Stimulated activated CD8-positive, alpha-beta memory T cell treated with anti-CD3 and anti-CD28 coated beads, Interleukin-7, amount 100 ng/mL, for 1 hour (primary cell): Measurements from ENCODE around the gene ETFB.
"Not testable (repeated sequence)": the region's sequence is repeated elsewhere in the genome, so short reads cannot be mapped to it uniquely, and the experiment has no call there.

Experiments
- DNase-seq, 2 donors: peaks; one replicate each; pipeline ENCODE4 v3.0.0-alpha.2; 2020; ENCODE audit warnings: low read depth in 2 of 2

Gene ETFB

DNA sequence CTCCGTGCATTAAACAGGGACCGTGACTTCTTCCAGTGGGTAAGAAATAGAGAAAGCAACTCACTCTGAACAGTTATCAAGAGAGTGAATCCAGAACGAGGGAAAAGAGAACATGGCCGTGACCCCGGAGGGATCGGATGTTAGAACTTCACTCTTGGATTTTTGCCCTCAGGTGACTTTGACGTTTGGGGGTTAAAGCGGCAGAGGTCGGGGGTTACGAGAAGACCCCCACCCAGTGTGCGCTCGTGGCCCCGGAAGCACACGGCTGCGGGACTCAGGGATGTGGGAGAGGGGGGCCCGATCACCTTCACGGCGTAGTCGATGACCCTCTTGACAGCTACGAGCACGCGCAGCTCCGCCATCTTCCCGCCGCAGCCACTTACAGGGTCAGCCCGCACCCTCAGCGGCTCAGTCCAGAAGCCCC is at the start of gene ETFB:
ETFB (minus strand) TSS at position 424 of the 424 bp plus-strand sequence; CDS start at position 362, 62 bp downstream.
- no peak for DNase-seq

DNA sequence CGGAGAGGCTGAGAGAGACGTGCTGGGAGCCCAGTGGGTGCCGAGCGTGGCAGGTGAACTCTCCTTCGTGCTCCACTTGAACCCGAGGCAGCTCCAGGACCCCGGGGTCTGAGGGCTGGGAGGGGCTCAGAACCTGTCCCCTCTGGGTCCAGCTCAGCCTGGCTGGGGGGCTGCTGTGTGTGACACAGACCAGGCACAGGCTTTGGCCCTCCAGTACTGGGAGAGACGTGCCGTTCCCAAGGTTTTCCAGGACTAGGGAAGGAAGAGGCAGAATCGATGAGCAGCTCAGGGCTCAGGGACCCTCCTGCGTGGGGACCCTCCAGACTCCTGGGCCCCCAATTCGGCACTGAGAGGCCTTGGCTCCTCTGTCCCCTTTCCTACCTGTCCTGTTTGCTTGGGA is 49.0 kb upstream of the ETFB start:
- no peak for DNase-seq

- DNase-seq: no peak
Observed at GRCh38 chr19:51410950-51411748, 45.0 kb upstream of the ETFB start.

DNA sequence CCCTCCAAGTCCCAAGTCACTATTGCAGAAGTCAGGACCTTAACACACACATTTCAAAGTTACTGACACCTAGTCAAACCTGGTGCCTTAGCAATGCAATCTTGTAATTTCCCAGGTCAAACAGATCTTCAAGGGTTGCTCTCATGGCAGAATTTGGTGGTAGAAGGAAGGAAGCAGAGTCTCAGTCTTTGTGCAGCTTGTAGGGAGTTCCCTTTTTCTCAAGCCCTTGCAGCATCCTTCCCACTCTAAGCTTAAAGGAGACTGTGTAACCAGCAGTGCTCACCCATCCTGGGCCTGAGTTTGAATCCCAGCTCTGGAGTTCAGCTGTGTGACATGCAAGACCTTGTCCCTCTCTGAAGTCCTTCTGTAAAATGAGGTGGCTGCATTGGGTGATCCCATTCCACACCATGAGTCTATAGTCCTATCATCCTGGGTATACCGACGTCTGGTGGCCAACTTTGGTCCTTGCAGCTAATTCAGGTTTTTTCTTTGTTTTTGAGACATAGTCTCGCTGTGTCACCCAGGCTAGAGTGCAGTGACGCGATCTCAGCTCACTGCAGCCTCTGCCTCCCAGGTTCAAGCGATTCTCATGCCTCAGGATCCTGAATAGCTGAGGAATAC is 41.4 kb upstream of the ETFB start:
- DNase-seq: no peak

GRCh38 chr19:51402117-51402516 is 35.9 kb upstream of the ETFB start:
- DNase-seq: no peak

DNA sequence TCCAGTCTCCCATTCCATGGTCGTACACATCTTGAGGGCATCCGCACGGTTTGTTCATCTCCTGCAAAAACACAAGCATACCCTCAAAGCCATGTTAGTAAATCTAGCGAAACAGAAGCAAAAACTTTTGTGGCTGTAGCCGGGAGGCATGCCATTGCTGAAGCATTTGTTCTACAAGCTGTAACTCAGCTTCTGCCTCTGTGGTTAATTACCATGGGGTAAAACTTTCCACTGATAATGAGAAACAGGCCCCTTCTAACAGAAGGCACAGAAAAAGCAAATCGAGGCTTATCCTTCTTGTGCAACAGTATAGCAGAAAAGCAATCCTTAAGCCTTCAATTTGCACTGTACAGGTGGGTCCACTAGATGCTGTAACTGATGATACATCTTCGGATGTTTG is 33.7 kb upstream of the ETFB start:
- not testable (repeated sequence) for DNase-seq

GRCh38 chr19:51399231-51399630 is 33.0 kb upstream of the ETFB start:
- no peak for DNase-seq

DNA sequence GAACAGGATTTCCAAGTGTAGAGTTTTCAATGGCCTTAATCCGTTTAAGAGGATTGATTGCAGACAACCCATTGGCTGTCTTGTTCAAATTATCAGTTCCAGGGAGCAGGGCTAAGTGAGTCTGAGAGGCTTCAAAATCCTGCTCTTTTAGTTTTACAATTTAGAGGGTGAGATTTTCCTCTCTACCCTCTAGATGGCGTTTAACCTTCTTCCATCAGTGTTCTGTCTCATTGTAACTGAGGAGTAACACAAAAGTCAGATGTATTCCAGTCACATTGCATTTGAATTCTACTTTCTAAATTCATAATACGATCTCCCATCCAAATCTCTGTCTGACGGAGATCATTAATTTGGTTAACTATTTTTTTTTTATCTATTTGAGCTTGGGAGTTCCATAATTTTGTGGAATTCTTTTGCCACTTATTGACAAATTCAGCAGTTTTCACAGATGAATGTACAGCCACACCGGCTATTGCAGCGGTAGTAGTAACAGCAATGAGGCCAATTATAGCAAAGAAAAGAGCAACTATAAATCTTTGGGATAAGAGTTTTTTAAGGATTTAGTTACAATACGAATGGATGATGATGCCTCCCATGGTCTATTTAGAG is 32.0 kb upstream of the ETFB start:
- DNase-seq: no peak

DNA sequence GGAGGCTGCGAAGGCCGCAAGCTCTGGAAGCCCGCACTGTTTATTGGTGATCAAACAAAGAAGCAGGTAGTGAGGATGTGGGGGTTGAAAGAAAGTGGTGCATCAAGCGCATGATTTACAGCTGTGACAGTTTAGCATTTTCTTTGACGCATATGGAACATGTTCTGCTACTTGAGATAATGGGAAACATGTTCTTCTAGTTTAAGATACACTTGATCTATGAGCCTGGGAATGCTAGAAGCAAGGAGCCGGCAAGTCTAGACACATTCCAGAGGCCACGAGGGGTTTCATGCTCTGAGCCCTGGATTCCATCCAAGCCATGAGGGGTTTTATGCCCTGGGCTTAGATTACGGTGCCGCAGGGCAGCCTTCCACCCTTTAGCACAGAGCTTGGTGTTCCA is 31.3 kb upstream of the ETFB start:
- DNase-seq: not testable (repeated sequence)

- no peak for DNase-seq
Observed at GRCh38 chr19:51396175-51396574, 30.0 kb upstream of the ETFB start.

DNA sequence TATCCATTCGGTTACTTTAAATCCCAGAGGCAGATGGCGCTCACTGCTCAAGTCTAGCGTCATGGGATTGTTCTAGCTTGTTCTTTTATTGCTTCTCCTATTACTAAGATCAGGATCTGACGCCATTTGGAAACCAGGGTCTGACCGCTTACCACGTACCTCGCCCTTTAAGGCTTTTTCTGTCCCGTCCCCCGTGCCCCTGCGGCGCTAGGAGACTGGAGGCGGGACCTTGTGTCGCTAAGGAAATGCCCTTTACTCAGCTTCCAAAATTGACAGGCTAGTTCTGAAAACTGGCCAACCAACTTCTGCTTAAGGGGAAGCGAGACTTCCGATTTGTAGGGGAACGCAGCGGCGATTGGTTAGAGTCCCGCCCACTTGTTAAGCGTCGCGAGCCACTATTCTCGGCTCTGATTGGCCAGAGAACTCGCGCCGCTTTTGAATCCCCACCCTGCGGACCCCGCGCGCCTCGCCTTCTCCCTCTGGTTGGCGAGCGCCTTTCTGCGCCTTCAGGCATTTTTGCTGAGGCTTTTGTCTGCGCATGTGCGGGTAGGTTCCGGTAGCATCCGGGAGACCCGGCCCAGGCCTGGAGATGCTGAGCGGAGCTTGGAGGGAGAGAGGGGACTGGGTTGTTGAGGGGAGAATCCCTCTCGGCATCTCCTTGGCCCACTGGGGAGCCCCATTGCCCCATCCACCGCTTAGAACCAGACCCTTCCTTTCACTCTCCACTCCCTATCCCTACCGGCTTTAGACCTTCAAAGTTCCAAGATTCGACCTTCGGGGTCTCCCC is 28.1 kb upstream of the ETFB start:
- peak; percentile 70 to 71 for DNase-seq

DNA sequence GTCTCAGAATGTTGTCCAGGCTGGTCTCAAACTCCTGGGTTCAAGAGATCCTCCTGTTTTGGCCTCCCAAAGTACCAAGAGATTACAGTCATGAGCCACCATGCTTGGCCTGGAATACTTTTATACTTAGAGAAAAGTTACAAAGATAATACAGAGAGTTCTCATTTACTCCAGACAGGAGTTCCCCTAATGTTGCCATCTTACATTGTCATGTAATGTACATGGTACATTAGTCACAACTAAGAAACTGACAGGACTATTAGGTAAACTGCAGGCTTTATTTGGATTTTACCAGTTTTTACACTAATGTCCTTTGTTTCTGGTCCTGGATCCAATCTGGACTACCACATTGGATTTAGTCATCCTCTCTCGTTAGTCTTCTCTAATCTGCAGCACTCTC is 26.5 kb upstream of the ETFB start:
- no peak for DNase-seq

DNA sequence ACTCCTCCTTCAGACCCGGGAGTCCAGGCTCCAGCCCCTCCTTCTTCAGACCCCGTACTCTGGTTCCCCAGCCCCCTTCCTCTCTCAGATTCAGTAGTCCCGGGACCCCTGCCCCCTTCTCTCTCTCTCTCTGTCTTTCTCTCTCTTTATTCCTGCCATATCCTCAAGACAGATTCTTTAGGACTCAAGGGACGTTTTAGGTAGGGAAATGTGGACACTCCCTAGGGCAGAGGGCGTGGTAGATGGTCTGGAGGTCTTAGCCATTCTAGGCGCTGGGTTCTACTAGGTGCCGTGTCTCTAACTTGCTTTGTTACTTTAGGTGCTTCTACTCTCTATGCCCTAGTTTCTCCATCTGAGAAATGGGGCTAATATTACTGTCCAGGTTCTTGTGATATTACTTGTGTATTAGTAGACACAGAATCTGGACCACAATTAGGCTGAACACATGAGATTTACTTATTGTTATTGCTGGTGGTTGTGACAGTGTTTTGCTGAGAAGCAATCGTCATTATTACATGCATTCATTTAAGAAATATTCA is 25.0 kb upstream of the ETFB start:
- no peak for DNase-seq

- DNase-seq: no peak
Observed at GRCh38 chr19:51389143-51389542, 23.0 kb upstream of the ETFB start.

- no peak for DNase-seq
Observed at GRCh38 chr19:51387924-51388389, 21.8 kb upstream of the ETFB start, which contains the start of gene LIM2. Gene LIM2, minus strand, starts transcription at chr19:51387974. Its CDS starts 531 bp downstream, at chr19:51387443.

- DNase-seq: no peak
Observed at GRCh38 chr19:51386882-51387520, 20.8 kb upstream of the ETFB start.

- no peak for DNase-seq
Observed at GRCh38 chr19:51382004-51382403, 15.8 kb upstream of the ETFB start.

DNA sequence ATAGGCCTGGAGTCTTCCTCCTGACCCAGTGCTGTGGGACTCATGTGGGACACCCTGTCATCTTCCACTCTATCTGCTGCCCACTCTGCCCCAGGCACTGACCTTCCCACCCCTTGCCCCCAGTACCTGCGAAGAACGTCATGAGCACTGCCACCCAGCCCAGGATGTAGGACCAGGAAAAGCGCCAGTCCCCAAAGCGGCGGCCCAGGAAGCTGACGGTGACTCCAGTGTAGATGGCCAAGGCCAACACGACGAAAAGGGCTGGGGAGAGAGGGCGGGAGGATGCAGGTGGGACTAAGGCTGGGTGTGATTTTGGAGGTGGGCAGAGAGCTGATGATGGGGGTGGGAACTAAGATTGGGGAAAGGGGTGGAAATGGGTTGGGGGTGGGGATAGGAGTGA is 14.2 kb upstream of the ETFB start:
- no peak for DNase-seq

DNA sequence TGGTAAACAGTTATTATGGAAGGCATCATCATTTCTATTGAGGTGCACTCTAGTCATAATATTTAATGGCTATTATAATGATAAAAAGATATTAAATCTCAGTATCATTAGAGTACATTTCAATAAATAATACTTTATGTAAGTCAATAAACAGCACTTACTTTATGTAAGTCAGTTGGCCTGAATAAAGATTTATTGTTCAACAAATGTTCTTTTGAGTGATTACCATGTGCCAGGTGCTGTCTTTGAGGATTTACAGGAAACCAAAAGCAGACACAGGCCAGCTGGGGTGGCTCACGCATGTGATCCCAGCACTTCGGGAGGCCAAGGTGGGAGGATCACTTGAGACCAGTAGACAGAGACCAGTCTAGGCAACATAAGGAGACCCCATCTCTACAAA is 11.2 kb upstream of the ETFB start:
- no peak for DNase-seq

DNA sequence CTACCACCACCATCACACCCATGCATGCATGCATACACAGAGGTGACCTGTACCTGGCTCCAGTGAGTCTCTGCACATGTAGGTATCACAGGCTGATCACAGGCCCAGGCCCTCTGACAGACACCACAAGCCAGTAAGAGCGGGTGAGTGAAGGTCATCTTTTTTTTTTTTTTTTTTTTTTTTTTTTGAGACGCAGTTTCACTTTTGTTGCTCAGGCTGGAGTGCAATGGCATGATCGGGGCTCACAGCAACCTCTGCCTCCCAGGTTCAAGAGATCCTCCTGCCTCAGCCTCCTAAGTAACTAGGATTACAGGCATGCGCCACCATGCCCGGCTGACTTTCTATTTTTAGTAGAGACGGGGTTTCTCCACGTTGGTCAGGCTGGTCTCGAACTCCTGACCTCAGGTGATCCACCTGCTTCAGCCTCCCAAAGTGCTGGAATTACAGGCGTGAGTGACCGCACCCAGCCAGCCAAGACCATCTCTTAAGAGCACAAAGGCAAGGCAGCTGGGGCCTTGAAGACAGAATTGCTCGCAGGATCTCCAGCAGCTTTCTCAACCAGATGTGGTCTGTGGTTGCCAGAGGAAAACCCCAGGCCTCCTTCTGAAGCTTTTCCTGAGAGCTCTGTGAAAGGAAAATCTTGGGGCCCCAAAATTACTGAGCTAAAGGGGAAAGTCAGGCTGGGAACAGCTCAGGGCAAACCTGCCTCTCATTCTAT is 9.5 kb upstream of the ETFB start:
- DNase-seq: peak in 1 of 2 donors; percentile 33
